HG03280 (cell line): ENCODE measurements around the gene CDH6.

Experiments
- ATAC-seq: cut with Tn5 transposase; IDR thresholded peaks from one replicate; pipeline ENCODE4 v1.9.1; 2021; ENCODE audit warnings: mild to moderate bottlenecking, moderate library complexity; ENCODE audit not compliant: unreplicated experiment

Gene CDH6

DNA sequence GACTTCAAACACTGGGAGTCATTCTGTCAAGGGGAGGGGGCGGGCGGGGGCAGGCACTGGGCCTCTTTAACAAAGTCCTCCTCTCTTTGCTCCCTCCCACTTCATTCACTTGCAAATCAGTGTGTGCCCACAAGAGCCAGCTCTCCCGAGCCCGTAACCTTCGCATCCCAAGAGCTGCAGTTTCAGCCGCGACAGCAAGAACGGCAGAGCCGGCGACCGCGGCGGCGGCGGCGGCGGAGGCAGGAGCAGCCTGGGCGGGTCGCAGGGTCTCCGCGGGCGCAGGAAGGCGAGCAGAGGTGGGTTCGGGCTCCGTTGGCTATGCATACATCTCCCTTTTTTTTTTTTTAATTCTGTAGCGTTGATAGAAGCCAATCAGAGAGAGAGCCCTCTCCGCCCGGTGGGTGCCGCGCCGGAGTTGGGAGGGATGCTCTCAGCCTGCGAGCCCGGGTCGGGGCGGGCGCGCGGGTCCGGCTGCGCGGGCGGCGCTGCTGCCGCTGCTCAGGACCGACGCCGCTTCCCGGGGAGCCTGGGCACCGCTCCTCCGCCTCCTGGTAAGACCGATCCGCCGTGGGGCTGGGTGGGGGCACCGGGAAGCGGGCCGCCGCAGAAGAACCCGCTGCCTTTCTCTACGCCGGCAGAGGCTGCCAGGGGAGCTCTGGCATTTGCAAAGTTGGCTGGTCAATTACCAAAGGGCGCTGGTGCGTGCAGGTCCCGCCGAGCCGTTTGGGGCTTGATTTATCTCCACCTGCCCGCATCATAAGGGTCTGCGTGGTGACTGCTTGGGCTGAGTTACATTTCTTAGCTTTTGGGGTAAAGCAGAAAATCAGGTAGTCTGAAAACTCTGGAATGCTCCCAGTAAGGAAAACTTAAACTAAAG lies at the start of gene CDH6:
CDH6 (plus strand) TSS at position 96 of the 877 bp plus-strand sequence. CDS start 73,788 bp downstream, outside the sequence.
- no peak for ATAC-seq

DNA sequence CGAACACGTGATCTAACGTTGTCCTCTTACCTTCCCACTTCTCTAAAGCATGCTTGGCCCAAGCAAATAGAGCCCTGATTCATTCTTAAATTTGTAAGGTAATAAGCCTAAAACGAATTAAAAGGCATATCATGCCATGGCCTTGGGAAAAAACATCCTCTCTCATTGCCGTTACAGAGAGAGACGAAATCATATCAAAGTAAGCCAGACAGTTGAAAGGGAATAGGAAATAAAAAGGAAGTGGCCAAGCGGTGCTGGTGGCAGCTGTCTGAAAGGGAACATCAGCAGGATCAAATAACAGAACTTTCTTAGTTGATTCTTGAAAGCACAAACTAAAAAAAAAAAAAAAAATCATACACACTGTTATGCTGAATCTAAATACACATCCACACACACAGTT lies 49.1 kb upstream of the CDH6 start:
- no peak for ATAC-seq

DNA sequence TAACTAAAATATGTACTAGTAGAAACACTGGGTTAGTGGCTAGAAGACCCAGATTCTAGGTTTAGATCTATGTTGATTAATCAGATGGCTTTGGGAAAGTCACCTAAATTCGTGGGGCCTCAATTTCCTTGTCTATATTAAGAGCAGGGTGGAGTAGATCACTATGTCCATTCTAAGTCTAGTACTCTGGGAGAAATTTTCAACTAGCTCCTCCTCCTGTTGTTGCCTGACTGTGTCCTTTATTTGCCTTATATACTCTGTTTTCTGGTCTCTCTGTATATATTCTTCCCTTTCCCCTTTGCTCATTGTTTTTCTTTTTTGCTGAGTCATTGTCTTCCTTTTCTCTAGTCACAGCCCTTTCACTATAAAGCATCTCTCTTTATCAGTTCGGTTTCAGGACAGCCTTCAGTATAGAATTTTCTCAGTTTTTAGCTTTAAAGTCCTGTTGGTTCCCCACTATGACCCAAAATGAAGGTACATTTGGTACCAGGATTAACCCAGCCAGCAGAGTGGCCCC lies 44.5 kb upstream of the CDH6 start:
- ATAC-seq, result no peak

DNA sequence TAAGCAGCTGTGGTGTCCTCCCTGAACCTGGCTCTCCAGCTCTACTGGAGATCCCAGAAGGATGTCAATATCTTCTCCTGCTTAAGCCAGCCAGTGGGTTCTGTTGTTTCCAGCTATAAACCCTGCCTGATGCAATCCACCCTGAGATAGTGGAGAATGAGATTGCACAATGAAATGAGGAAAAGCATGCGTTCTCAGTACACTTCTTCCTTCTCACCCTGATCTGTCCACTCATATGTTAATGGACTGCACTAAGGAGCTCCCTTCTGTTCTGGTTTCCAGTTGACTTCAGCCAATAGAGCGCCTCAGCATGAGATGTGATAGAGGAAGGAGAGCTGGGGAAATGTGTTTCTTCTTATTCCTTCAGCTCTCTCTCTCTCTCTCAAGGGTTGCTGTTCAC lies 40.0 kb upstream of the CDH6 start:
- no peak for ATAC-seq

DNA sequence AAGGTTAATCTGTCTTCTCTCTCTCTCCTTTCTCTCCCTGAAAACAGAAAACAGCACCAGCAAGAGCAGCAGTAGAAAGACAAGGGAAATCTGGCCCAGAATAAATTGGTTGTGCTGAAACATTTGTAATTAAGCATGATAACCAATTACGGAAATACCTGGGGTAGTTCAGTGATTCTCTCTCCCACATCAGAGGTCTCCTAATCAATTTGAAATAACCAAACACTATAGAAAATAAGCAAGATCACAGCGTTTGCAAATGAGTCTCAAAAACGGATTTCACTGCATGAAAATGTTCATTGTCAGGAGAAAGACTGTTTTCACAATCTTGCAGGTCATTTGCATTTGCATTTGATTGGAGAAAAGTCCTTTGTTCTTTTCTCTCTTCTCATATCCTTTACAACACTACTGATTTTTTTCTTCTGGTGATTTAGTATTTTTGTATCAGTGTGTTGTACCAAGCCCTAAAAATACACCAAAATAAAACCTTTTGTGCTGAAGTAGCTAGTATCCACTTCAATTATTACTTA lies 36.8 kb upstream of the CDH6 start:
- ATAC-seq, result no peak

DNA sequence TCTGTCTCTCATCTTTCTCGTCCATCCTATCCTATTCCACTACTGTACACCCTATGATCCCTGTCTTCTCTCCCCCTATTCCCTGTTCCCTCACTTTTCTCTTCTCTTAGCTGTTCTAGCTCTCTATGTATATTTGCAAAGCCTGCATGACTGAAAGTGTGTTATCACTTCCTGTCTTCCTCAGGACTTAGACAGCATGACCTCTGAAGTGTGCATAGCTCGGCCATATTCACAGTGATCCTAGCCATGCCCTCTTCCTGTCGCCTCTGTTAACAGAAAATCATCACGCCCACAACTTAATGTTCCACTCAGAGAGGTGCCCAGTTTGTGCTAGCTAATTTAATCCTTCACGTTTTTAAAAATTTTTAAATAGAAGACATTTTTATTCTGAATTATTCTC lies 35.8 kb upstream of the CDH6 start:
- no peak for ATAC-seq

DNA sequence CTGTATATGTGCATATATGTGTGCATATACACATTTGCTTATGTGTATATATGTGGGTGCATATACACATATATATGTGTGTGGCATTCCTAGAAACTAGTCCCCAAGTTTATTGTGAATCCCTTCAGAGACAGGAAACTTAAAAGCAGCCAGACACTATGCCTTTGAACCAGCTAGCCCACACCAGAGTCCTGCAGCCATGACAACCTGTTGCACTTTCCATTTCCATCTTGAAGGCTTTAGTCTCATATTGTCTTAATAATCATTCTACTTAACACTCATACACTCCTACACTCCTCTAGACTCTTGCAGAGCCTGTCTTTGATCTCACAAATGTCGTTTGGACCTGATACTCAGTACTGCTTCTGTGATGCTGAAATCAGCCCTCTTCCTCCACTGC lies 34.8 kb upstream of the CDH6 start:
- no peak for ATAC-seq

DNA sequence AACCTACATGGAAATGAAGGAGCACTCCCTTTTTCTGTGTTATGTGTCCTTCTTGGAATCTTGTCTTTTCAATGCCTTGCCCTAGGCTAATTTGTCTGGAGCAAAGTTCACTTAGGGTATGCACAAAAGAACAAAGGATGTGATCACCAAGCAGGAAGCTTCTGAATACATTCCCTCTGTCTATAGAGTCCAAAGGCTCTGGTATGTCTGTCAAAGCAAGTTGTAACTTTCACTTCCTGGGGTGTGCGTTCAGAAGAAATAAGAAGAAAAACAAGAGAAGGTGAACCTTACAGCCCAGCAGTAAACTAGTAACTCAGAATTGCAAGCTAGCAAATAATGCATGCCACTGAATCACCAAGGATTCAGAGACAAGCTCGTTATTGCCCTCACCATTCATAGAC lies 31.7 kb upstream of the CDH6 start:
- no peak for ATAC-seq

DNA sequence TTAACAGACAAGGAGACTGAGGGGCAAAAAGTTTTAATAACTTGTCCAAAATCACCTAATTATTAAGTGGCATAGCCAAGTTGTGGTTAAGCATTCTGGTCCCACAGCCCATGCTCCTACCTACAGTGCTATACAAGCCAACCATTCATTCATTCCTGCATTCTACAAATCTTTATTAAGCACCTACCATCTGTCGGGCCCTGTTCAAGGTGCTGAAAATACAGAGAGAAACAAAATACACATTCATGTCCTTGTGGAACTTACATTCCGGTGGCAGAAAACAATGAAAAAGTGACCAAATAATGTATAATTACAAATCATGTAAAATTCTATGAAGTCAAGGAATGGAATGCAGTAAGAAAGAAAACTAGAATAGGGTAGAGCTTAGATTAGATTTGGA lies 27.8 kb upstream of the CDH6 start:
- ATAC-seq, result no peak

DNA sequence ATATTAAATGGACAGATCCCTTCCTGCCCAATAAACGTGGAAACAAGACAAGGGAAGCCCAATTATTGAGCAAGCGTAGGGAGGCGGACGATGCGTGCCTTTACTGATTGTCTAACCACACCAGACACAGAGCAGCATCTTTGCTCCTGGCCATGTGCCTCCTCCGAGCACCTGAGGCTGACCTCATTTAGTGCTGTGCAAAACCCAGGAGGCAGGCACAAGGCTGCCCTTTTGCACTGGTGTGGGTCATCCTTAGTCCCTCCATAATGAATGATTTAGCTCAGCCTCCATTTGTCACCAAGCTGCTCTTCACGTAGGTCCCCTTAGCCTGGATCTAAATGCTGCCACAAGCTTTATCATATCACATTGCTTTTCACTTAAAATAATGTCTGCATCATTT lies 24.1 kb upstream of the CDH6 start:
- no peak for ATAC-seq

DNA sequence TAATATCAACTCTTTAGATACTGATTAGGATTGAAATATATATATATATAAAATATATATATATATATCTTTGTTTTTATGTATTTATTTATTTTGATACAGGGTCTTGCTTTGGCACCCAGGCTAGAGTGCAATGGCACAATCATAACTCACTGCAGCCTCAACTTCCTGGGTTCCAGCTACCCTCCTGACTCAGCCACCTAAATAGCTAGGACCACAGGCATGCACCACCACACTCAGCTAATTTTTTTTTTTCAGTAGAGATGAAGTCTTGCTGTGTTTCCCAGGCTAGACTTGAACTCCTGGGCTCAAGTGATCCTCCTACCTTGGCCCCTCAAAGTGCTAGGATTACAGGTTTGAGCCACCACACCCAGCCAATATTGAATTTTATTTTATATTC lies 20.6 kb upstream of the CDH6 start:
- ATAC-seq, result no peak

DNA sequence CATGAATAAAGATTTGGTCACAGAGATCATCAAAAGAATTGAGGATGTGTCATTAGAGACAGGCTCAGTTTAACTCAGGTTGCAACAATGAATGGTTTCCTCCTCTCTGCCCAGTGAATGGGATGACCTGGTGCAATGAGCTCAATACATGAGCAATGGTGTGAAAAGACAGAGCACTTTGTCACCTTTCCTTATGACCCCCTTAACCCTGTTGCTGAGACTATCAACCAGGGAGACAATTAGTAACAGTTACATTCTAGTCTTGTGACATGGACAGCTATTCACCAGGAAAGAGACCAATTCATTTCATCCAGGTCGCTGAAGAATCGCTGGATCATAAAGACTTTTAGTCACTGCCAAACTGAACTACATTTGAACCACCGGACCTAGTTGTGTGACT lies 19.9 kb upstream of the CDH6 start:
- ATAC-seq, result no peak

DNA sequence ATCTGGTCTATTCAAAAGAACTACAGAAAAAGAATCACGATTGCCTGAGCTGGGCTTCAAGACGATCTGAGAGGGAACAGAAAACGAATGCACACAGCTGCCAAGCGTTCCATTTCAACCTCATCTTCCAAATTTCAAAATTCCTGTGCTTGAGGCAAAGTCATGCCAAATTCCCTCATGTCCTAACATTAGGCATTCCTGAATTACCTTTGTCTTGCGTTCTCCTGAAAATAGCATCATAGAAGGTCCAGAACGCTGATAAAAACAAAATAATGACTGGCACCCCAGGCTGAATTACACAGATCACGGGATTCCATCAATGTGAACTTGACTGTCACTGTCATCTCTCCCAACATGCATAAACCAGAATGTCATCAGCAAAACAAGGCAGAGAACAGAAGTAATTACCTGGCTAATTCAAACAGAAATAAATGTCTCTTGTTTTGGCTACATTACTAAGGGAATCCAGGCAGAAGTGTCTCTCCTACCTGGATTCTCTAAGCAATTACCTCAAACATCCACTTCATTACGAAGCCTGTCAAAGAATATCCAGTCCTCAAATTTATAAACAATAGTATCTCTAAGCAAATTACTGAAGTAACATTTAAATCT lies 12.0 kb upstream of the CDH6 start:
- ATAC-seq, result no peak

DNA sequence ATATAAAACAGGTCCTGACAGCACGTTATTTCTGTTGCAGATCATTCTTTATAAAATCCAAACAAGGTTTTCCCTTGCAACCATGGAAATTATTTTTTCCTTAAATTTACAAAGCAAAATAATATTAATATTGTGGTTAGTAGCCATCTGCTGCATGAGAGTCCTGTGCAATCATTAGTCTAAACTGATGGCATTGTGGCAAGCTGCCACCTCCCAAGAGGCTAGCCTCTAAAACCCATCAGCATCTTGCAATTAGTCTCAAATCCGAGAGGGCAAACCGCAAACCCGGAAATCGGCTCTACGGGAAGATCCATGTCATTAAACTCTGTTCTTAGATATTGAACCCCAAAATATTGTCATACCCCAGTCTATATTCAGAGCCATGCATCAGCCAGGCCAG lies 11.3 kb upstream of the CDH6 start:
- no peak for ATAC-seq

DNA sequence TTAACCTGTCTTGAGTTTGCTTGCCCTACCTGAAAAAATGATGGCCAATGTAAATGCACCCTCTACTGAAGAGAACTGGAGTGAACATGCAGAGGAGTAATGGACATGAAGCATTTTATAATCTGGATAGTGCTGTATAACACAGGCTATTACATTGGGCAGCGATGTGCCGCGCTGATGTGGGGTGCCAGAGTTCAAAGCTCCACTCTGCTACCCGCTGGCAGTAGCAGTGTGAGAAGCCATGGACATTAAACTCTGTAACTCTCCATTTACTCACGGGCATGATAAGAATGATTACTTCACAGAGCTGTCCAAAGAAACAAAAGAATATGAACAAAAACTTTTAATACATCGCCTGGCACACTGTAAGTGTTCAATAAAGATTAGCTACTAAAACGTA lies 7.5 kb upstream of the CDH6 start:
- no peak for ATAC-seq

DNA sequence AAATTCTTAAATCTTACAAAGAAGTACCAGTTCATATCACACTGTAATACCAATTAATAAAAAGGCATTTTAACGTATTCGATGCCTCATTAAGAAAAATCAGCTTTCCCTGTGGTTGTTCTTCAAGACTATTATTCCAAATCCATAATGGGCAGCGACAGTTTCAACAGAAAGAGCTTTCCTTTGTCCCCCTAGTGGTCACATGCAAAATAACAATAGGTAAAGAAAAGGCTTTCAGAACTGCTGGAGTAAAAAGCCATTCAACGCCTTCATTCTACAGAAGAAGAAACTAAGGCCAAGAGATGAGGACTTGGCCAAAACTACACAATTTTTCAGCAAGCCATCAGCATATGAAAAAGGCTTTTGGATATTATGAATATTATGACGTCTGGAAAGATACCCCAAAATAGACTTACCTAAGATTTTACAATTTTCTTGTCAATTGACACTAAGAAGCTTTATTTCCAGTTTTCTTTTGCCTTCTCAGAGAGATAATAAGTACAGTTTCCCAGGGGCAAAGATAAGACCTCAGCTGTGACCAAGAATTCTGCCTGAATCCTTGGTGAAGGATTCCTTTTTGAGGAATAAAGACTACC lies 6.7 kb upstream of the CDH6 start:
- ATAC-seq, result no peak

DNA sequence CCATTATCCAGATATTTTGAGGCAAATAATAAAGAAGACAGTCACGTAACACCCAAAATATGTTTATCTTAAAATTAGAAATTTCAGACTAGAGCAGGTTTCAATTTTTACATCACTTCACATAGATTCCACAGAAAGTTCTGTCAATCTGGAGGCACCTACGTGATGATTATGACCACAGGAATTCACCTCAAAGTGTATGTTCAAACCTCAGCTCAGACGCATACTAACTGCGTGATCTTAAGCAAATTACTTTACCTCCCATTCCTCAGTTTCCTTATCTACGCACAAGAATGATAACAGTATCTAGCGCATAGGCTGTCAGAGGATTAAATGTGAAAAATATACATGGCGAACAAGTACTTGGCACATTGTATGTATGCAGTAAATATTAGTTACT lies 5.9 kb upstream of the CDH6 start:
- no peak for ATAC-seq

DNA sequence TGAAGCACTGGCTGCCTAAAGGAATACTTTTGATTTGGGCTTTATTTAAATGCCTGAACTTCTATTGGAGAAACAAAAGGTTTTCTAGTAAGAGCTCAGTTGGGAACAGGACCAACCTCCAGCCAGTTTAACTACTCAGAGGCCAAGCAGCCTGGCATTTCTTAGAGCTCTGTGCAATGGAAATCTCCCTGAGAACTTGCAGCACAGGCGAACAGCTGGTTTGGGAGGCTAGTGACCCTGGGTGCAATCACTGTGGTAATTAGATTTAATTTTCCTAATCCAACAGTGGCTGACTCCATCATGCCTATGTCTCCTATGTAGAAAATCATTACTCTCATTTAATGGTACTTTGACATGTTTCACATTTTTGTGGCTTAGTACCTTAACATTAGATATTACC lies 1.0 kb upstream of the CDH6 start:
- no peak for ATAC-seq

DNA sequence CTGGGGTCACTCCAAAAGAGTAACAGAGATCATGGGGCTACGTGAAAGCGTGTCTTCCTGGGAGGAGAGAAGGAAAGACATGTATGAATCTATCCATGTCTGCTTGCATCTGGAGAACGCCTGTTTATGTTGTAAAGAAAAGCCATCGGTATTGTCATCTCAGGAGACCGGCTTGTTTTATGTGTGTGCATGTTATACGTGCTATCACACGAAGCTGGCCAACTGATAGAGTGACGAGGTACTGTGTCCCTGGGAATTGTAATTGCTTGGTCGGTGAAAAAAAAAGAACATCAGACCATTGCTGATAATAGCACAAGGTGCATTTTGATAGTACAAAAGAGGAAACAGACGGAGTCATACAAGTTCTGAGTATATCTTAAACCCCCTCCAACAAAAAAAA lies 370 bp upstream of the CDH6 start:
- no peak for ATAC-seq

DNA sequence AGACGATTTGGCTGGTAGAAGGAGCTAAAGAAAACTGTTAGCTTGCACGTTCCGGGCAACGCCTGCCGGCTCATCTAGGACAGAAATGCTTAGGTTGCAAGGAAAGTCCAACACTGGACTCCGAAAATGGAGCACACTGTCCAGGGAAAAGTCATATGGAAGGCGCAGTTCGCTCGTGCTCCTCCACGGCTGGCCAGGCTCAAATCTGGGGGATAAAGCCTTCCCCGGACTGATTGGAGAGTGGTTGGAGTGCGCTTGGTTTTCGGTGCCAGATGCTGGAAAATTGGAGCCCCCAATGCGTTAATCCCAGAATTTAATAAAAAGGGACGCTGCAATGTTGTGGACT lies 955 bp downstream of the CDH6 start:
- no peak for ATAC-seq

DNA sequence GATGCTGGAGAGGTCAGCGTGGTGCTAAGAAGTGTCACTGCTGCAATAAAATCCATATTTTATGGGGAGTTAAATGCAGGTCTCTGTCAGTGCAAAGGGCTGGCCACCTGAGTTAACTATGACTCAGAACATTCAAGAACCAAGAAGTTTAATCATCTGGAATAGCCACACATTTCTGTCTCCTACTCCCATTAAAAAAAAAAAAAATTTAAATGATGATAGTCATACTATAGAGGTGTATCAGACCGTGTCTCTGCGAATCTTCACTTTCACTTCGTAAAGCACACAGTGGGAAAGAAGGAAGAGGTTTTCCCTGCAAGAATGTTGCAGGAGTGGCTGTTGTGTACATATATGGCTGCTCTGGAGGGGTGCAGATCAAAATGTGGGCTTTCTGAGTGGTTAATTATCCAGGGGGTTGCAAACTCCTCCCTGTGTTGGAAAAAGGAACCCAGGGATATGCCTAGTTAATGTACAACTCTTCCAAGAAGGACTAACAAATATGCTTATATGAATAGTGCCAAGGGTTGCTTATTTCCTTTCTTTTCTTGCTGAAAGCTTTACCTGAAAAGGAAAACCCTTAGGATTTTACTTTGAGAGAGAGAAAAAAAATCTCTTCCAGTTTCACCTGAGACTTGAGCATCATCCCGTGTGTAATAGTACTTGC lies 1.5 kb downstream of the CDH6 start:
- no peak for ATAC-seq
